CD4-positive, alpha-beta T cell (primary cell): Measurements from ENCODE around the gene FRZB. TPM values are rescaled to one million over a fixed set of nuclear protein-coding genes. Genes with fewer than 3 reads are reported as not detected.

Experiments used
- ATAC-seq: fragments of 200-7000 bp; cut with Tn5 transposase; one replicate; pipeline ENCODE4 v1.10.0; 2022; ENCODE audit warnings: mild to moderate bottlenecking; ENCODE audit not compliant: poor library complexity
- CTCF ChIA-PET: fragments of 350-600 bp; sonication (Branson Sonifier 250); formaldehyde crosslinking; loops from one replicate; lab custom pipeline; 2021; ENCODE audit warnings: antibody characterized with exemption, inconsistent platforms; lab: Charles Lee
- POLR2A ChIA-PET: fragments of 350-600 bp; sonication (Branson Sonifier 250); formaldehyde crosslinking; loops from one replicate; lab custom pipeline; 2021; ENCODE audit warnings: antibody characterized with exemption, inconsistent platforms; lab: Charles Lee
- DNase-seq, 14 experiments: peaks; one replicate each; pipeline ENCODE4 v3.0.0-alpha.2; 2013 to 2020; ENCODE audit warnings: mixed read lengths in 2 of 14
- H3K27ac ChIP-seq, 2 donors: one replicate each; pipeline versions ENCODE4 v1.5.1 to v1.7.0; 2013; ENCODE audit warnings: low read length in 2 of 2, low read depth in 1 of 2, mild to moderate bottlenecking in 1 of 2
- H3K27me3 ChIP-seq, 2 experiments: 1 replicate in 1 of 2; 2 replicates in 1 of 2; pipeline versions ENCODE4 v1.6.1 to v1.7.0; 2013; ENCODE audit warnings: low read length in 2 of 2, control low read depth in 1 of 2, mild to moderate bottlenecking in 1 of 2, moderate library complexity in 1 of 2; ENCODE audit not compliant: insufficient read depth in 2 of 2, control insufficient read depth in 1 of 2
- H3K36me3 ChIP-seq: one replicate; pipeline ENCODE4 v1.6.1; 2013; ENCODE audit warnings: low read length, control low read depth; ENCODE audit not compliant: insufficient read depth
- H3K4me1 ChIP-seq: one replicate; pipeline ENCODE4 v1.6.1; 2013; ENCODE audit warnings: low read length, control low read depth; ENCODE audit not compliant: insufficient read depth
- H3K4me3 ChIP-seq: one replicate; pipeline ENCODE4 v1.5.1; 2013; ENCODE audit warnings: mild to moderate bottlenecking, low read length, moderate library complexity
- H3K9me3 ChIP-seq, 2 experiments: 1 replicate in 1 of 2; 2 replicates in 1 of 2; pipeline versions ENCODE4 v1.6.1 to v1.7.0; 2013; ENCODE audit warnings: low read length in 2 of 2, mild to moderate bottlenecking in 2 of 2, control low read depth in 1 of 2, moderate library complexity in 1 of 2; ENCODE audit not compliant: control insufficient read depth in 1 of 2, insufficient read depth in 1 of 2
- H3K27ac Mint-ChIP-seq: one replicate; pipeline ENCODE4 v1.8.0; 2020; ENCODE audit warnings: mixed read lengths
- H3K27me3 Mint-ChIP-seq: one replicate; pipeline ENCODE4 v1.8.0; 2021; ENCODE audit warnings: mixed read lengths
- H3K36me3 Mint-ChIP-seq: one replicate; pipeline ENCODE4 v1.8.0; 2021; ENCODE audit warnings: low read depth, mixed read lengths
- H3K4me1 Mint-ChIP-seq: one replicate; pipeline ENCODE4 v1.8.0; 2021; ENCODE audit warnings: low read depth, mixed read lengths
- H3K4me3 Mint-ChIP-seq: one replicate; pipeline ENCODE4 v1.8.0; 2020; ENCODE audit warnings: mild to moderate bottlenecking, mixed read lengths
- H3K9me3 Mint-ChIP-seq: one replicate; pipeline ENCODE4 v1.8.0; 2020; ENCODE audit warnings: mixed read lengths
- CTCF ChIP-seq: fragments of 200-600 bp; IDR thresholded peaks from one replicate; pipeline ENCODE4 v1.8.0; 2022; ENCODE audit warnings: antibody characterized with exemption, mild to moderate bottlenecking
- intact Hi-C, 2 experiments: fragments of 100-400 bp; cut with DNase I in 1 of 2; cut with micrococcal nuclease in 1 of 2; formaldehyde crosslinking; loops; one replicate each; pipeline versions ENCODE4 v1.15.1 to v1.9.0; 2023 to 2025; cut with DNase I, micrococcal nuclease
- total RNA-seq, 174 experiments: library from RNA in 2 of 174; stranded (reverse) in 2 of 174; gene quantifications; one replicate each; pipeline ENCODE4 v1.2.3 and lab custom pipeline; 2021 to 2026

The FRZB gene
- total RNA-seq, 2 experiments from 2014 or later, result not detected

- no peak for ATAC-seq
- Histone ChIP-seq H3K4me3 (no peak overlapping the region), H3K9me3 (peaks cover 0 to 4% of the 10 kb centered on the region in 2 experiments), H3K27ac (no peak overlapping the region), H3K4me1 (no peaks in the 10 kb centered on the region), H3K27me3 (no peaks in the 10 kb centered on the region), H3K36me3 (no peaks in the 10 kb centered on the region)
- Mint-ChIP-seq H3K4me1 (no peaks in the 10 kb centered on the region), H3K9me3 (no peaks in the 10 kb centered on the region), H3K36me3 (no peaks in the 10 kb centered on the region), H3K27me3 (no peaks in the 10 kb centered on the region), H3K27ac (no peak overlapping the region), H3K4me3 (no peak overlapping the region)
- TF ChIP-seq CTCF, result no peak
- intact Hi-C loops, result no loop called here
- ChIA-PET CTCF (no interaction called here), POLR2A (no interaction called here)
- DNase-seq, result no peak
Observed at GRCh38 chr2:182898718-182899117, 32.3 kb upstream of the FRZB start.

- ChIA-PET CTCF (no interaction called here), POLR2A (no interaction called here)
- no peak for TF ChIP-seq CTCF
- H3K27ac Mint-ChIP-seq, result no peak overlapping the region
- H3K4me3 Mint-ChIP-seq, result no peak overlapping the region
- Histone ChIP-seq H3K9me3 (peaks cover 0 to 4% of the 10 kb centered on the region in 2 experiments), H3K27ac (no peak overlapping the region), H3K4me1 (no peaks in the 10 kb centered on the region), H3K27me3 (no peaks in the 10 kb centered on the region), H3K4me3 (no peak overlapping the region), H3K36me3 (no peaks in the 10 kb centered on the region)
- DNase-seq, result no peak
- no peaks in the 10 kb centered on the region for H3K27me3 Mint-ChIP-seq
- intact Hi-C loops, result no loop called here
- H3K36me3 Mint-ChIP-seq, result no peaks in the 10 kb centered on the region
- no peaks in the 10 kb centered on the region for H3K4me1 Mint-ChIP-seq
- no peak for ATAC-seq
- H3K9me3 Mint-ChIP-seq, result no peaks in the 10 kb centered on the region
Observed at GRCh38 chr2:182897137-182897536, 30.7 kb upstream of the FRZB start.

GRCh38 chr2:182895798-182896197 is 29.4 kb upstream of the FRZB start:
- no peak for ATAC-seq
- Histone ChIP-seq H3K4me1 (no peaks in the 10 kb centered on the region), H3K4me3 (no peak overlapping the region), H3K36me3 (no peaks in the 10 kb centered on the region), H3K9me3 (peaks cover 0 to 4% of the 10 kb centered on the region in 2 experiments), H3K27ac (no peak overlapping the region), H3K27me3 (no peaks in the 10 kb centered on the region)
- Mint-ChIP-seq H3K27me3 (no peaks in the 10 kb centered on the region), H3K36me3 (no peaks in the 10 kb centered on the region), H3K4me3 (no peak overlapping the region), H3K4me1 (no peaks in the 10 kb centered on the region), H3K27ac (no peak overlapping the region), H3K9me3 (no peaks in the 10 kb centered on the region)
- CTCF ChIA-PET, result no interaction called here
- intact Hi-C loops, result no loop called here
- DNase-seq, result no peak
- POLR2A ChIA-PET, result no interaction called here
- no peak for TF ChIP-seq CTCF
